Left forelimb (tissue), 1 donor: ENCODE measurements around the gene RPS6KL1.

Experiments used
- DNase-seq: peaks from one replicate; pipeline ENCODE4 v3.0.0-alpha.2; 2018; ENCODE audit warnings: low spot score

Gene RPS6KL1

GRCh38 chr14:74888164-74889158 lies 34.6 kb downstream of the RPS6KL1 start:
- DNase-seq = no peak

DNA sequence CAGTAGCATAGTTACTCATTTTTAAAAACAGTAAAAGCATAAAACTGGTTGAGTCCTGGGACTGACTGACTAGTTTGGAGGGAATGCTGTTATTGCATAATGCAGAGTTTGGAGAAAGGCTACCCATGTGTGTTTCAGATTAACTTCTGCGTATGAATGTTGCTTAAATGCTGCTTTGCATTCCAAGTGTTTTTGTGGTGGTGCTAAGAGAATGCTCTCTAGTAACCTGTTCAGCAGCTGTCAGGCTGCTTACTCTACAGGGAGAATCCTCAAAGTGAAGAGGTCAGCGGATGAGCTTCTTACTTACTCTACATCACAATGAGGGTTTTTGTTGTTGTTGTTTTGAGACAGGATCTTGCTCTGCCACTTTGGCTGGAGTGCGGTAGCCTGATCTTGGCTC lies 37.1 kb downstream of the RPS6KL1 start:
- no peak for DNase-seq

GRCh38 chr14:74882103-74882920 lies 40.7 kb downstream of the RPS6KL1 start:
- DNase-seq = no peak

DNA sequence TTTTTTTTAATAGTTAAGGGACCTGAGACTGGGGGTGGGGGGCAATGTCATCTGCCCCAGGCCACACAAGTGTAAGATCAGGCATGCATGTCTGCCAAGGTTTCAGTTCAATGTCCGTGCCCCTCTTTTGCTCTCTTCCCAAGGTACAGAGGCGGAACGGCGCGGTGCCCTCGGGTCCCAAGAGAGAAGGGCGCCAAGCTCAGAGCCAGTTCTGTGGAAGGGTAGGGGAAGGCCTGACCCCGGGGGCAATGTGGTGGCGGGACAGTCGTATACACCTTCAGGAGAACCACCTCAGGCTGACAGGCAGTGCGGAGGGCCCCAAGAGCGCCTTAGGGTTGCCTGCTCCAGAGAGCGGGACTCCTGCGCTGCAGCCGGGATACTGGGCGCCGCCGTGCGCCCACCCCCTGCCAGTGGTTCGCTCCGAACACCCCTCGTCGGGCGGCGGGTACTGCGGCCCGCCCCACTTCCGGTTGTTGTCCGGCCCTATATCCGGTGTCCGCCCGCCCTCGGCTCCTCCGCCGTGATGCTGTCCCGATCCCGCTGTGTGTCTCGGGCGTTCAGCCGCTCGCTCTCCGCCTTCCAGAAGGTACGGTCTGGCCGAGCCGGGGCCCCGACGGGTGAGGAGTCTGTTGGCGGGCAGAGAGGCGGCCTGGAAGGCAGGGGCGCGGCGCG lies 41.5 kb downstream of the RPS6KL1 start, which contains the start of gene DLST:
TSS of gene DLST (plus strand) at position 486 of the 672 bp plus-strand sequence. CDS start at position 524, 38 bp downstream.
- peak; percentile 92 for DNase-seq

- DNase-seq = no peak
Observed at GRCh38 chr14:74879427-74880182, 43.5 kb downstream of the RPS6KL1 start.

DNA sequence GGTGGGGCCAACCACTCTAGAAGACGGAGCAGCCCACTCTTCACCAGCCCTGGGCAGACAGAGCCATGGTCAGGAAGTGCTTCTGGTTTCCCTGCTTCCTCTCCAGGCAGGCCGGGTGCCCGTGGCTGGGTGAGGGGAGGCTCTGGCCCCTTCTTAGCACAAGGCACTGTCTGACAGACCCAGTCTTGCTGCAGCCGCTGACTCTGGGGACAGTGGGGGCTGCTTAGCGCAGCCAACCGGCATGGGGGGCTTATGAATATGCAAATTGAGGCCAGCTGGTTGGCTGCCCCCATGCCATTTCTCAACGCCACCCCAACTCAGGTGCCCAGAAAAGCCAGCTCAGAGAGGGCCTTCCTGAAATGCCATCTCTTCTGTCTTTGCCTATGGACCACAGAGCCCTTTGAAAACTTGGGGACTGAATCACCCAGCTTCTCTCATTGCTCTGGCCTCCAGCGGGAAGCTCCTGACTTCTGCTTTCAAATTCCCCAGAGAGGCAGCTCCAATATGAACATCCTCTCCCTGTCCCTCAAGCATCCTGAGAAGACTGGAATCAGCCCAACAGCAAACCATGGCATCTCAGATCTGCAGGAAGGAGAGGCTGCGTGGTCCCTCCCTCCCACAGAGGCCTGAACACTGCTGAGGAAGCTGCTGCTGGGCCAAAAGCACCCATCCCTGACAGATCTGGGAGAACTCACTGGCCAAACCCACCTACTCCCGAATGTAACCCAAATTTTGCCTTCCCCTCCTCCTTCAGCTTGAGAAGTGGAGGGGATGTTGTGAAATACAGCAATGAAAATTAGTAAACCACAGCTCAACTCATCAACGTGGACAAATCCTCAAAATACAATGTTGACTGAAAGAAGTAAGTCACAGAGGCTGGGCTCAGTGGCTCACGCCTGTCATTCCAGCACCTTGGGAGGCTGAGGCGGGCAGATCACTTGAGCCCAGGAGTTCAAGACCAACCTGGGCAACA lies 46.8 kb downstream of the RPS6KL1 start, which contains the start of gene PROX2:
TSS of gene PROX2 (minus strand) at position 205 of the 973 bp plus-strand sequence. CDS start 12,311 bp downstream, outside the sequence.
- no peak for DNase-seq

DNA sequence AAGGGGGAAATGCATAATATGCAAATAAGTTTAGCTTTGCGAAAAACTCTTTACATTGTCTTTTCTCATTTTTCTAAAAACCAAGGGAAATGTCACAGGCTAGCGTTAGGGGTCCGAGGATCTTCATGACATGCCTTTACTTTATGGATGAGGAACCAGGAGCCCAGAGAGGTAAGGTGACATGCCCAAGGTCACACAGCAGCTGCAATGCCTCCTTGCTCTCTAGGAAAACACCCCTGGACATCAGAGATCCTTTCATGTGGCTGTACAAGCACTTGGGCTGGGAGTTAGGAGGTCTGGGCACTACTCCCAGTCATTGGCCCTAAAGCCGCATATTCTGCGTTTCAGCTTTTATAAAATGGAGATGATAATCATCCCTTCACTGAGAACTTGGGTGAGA lies 47.9 kb downstream of the RPS6KL1 start:
- no peak for DNase-seq

DNA sequence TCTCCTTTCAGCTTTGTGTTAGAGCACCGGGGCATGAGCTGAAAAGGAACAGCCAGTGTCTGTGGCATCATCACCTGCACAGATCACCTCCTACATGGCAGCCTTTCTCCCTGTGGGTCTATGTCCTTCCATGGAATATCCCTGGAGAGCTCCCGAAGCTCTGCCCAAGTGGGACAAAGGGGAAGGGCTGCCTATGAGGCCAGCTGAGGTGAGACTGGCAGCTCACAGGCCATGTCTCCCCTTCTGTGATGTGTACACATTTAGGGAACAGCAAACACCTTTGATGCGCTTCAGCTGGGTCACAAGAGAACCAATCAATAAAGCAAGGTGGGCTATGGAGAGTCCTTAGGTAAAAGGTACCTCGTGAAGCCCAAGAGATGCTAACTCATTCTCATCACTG lies 51.2 kb downstream of the RPS6KL1 start:
- DNase-seq = no peak

DNA sequence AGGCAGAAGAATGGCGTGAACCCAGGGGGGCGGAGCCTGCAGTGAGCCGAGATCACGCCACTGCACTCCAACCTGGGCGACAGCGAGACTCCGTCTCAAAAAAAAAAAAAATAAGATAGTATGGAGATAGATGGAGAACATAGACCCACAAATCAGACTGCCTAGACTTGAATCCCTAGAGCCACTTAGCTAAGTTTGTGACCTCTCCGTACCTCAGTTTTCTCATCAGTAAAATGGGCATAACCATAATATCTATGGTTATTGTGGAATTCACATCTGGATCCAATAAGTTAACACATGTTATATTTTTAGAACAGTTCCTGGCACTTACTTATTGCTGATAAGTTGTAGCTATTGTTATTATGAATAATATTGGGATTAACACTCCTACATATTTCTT lies 54.3 kb downstream of the RPS6KL1 start:
- no peak for DNase-seq

- no peak for DNase-seq
Observed at GRCh38 chr14:74867673-74868072, 55.4 kb downstream of the RPS6KL1 start.

GRCh38 chr14:74866708-74867389 lies 56.2 kb downstream of the RPS6KL1 start:
- DNase-seq = no peak

DNA sequence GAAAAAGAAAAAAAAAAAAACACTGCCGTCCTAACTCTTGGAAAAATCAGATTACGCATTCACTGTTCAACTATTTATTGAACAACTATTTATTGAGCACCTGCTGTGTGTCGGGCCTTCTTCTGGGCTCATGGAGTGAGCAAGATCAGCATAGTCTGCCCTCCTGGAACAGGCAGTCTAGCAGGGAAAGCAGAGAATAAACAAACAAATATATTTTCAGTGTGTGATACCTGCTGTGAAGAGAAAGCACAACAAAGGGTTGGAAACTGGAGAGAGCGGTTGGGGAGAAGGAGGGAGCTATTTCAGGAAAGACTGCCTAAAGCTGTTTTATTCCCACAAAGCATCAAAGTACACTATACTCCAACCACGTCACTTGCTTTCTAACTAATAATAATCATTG lies 57.9 kb downstream of the RPS6KL1 start:
- DNase-seq = no peak

DNA sequence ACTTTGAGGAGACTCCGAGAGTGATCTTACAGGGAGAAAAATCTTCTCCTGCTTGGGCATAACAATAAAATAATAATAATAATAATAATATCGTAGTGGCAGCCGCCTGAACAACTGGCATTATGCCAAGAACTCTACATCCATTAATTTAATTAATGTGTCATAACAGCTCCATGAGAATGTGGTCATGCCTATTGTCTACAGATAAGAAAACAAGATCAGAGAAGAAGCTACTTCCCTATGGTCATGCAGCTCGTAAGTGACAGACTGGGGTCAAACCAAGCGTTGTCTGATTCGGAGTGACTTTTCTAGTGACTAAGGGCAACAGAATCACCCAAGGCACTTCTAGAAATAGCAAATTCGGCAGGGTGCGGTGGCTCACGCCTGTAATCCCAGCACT lies 58.9 kb downstream of the RPS6KL1 start:
- no peak for DNase-seq

- DNase-seq = no peak
Observed at GRCh38 chr14:74863274-74863673, 59.8 kb downstream of the RPS6KL1 start.

DNA sequence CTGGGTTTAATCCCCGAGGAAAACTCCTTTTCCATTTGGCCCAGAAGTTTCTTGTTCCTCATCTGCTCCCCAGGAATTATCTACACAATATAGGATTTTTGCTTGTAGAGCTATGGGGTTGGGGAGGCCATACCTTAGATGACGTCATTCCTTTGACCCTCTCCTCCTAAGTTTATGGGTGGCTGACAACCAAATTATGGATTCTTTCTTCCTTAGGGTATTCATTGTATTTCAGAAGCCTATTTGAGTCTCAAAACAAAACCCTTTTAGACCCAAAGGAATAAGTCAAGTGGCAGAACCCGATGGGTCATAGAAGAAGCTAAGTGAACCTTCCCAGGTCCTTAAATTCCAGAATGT lies 61.3 kb downstream of the RPS6KL1 start:
- no peak for DNase-seq

GRCh38 chr14:74860899-74861733 lies 61.9 kb downstream of the RPS6KL1 start:
- DNase-seq = peak; percentile 90

GRCh38 chr14:74859757-74860552 lies 63.1 kb downstream of the RPS6KL1 start:
- no peak for DNase-seq

GRCh38 chr14:74858022-74858421 lies 65.0 kb downstream of the RPS6KL1 start:
- DNase-seq = no peak
